Transverse colon (tissue), 4 donors: ENCODE data around the gene KPTN. TPM values are rescaled to one million over a fixed set of nuclear protein-coding genes. Genes with fewer than 3 reads are reported as not detected.

Experiments used
- DNase-seq: peaks from one replicate; pipeline ENCODE4 v3.0.0-alpha.2; 2019
- H3K27ac ChIP-seq, 4 donors: fragments of 200-600 bp; sonication (generic); 2 replicates each; pipeline ENCODE4 v1.5.1; 2016 to 2018; ENCODE audit warnings: inconsistent platforms in 4 of 4
- H3K27me3 ChIP-seq: fragments of 200-600 bp; sonication (generic); 2 replicates; pipeline ENCODE4 v1.5.1; 2017; ENCODE audit warnings: inconsistent platforms
- H3K36me3 ChIP-seq, 4 donors: fragments of 200-600 bp; sonication (generic); 2 replicates each; pipeline ENCODE4 v1.5.1; 2017 to 2019; ENCODE audit warnings: inconsistent platforms in 4 of 4
- H3K4me1 ChIP-seq, 4 donors: fragments of 200-600 bp; sonication (generic); 2 replicates each; pipeline ENCODE4 v1.5.1; 2017 to 2020; ENCODE audit warnings: inconsistent platforms in 4 of 4
- H3K4me3 ChIP-seq, 4 donors: fragments of 200-600 bp; sonication (generic); 1 replicate in 1 of 4; 2 replicates in 3 of 4; pipeline versions ENCODE4 v1.5.1 to v1.6.1; 2017 to 2019; ENCODE audit warnings: inconsistent platforms in 4 of 4
- H3K9me3 ChIP-seq, 2 donors: fragments of 200-600 bp; sonication (generic); 2 replicates each; pipeline ENCODE4 v1.5.1; 2017 to 2019; ENCODE audit warnings: inconsistent platforms in 2 of 2
- CTCF ChIP-seq, 5 experiments: fragments of 200-600 bp in 3 of 5; fragments of 450-650 bp in 2 of 5; sonication (generic) in 3 of 5; IDR thresholded peaks; 1 replicate in 2 of 5; 2 replicates in 3 of 5; pipeline ENCODE4 v1.5.1; 2016 to 2017; ENCODE audit warnings: antibody characterized with exemption in 5 of 5, inconsistent platforms in 3 of 5, mild to moderate bottlenecking in 2 of 5, moderate library complexity in 1 of 5
- EP300 ChIP-seq: sonication (generic); formaldehyde crosslinking; IDR thresholded peaks from one replicate; pipeline ENCODE4 v1.6.1; 2017; ENCODE audit warnings: antibody characterized with exemption, low read depth
- POLR2A ChIP-seq: fragments of 450-650 bp; IDR thresholded peaks from one replicate; pipeline ENCODE4 v1.6.1; 2016; ENCODE audit warnings: antibody characterized with exemption, mild to moderate bottlenecking, moderate library complexity
- POLR2AphosphoS5 ChIP-seq, 3 donors: sonication (generic); formaldehyde crosslinking; IDR thresholded peaks; one replicate each; pipeline ENCODE4 v1.6.1; 2016; ENCODE audit warnings: antibody characterized with exemption in 3 of 3
- WGBS, 2 donors: methylation state at CpG; one replicate each; pipeline ENCODE4 v1.1.5; 2018; ENCODE audit warnings: low coverage in 1 of 2; 5-methylcytosine and 5-hydroxymethylcytosine counted together
- in situ Hi-C, 4 donors: fragments of 200-750 bp; cut with MboI; loops; one replicate each; pipeline versions ENCODE4 v1.15.0 to v1.15.1; 2017; ENCODE audit warnings: low sequenced_read_pairs in 3 of 4, low pct_ligation_motif_present in 1 of 4, low pct_unique_long_range_greater_than_20kb in 1 of 4
- intact Hi-C: fragments of 100-400 bp; cut with DNase I; formaldehyde crosslinking; loops from one replicate; pipeline ENCODE4 v1.15.1; 2023; ENCODE audit warnings: low total_unique reads
- total RNA-seq, 4 donors: library from RNA; depleted of rRNA; stranded (reverse); fragments of >200 nt; gene quantifications; one replicate each; pipeline ENCODE4 v1.1.0, GENCODE V29; 2016

KPTN gene
- total RNA-seq, 4 donors from 2014 or later, result 2.2 to 5.7 (median 3.3) TPM; not detected in 1

GRCh38 chr19:47476438-47476972, 7.5 kb downstream of the KPTN start:
- WGBS, 2 donors, result 89 to 100% methylated on average over 1 to 17 of the region's 17 CpGs
- H3K4me1 ChIP-seq, result peaks cover 0 to 10% (median 5%) of the 10 kb centered on the region in 4 donors
- in situ Hi-C loops, result no loop called here
- TF ChIP-seq POLR2AphosphoS5 (IDR thresholded peaks at IDR 0.05) (no peak), EP300 (no peak), POLR2A (no peak), CTCF (IDR thresholded peaks at IDR 0.05) (no peak)
- no peak for DNase-seq
- H3K27ac ChIP-seq, result no peak overlapping the region
- no peaks in the 10 kb centered on the region for H3K9me3 ChIP-seq
- intact Hi-C loops, result no loop called here
- H3K36me3 ChIP-seq, result no peaks in the 10 kb centered on the region
- H3K27me3 ChIP-seq, result peaks cover 16% of the 10 kb centered on the region
- no peak overlapping the region for H3K4me3 ChIP-seq

GRCh38 chr19:47475465-47475864, 8.6 kb downstream of the KPTN start:
- DNase-seq, result no peak
- H3K4me3 ChIP-seq, result no peak overlapping the region
- H3K4me1 ChIP-seq, result peaks cover 0 to 16% (median 5%) of the 10 kb centered on the region in 4 donors
- intact Hi-C loops (no loop called here), in situ Hi-C loops (no loop called here)
- H3K36me3 ChIP-seq, result no peaks in the 10 kb centered on the region
- TF ChIP-seq EP300 (no peak), CTCF (IDR thresholded peaks at IDR 0.05) (no peak), POLR2A (no peak), POLR2AphosphoS5 (IDR thresholded peaks at IDR 0.05) (no peak)
- no peaks in the 10 kb centered on the region for H3K9me3 ChIP-seq
- peaks cover 27% of the 10 kb centered on the region for H3K27me3 ChIP-seq
- WGBS, 2 donors, result 78 to 83% methylated on average over 3 to 9 of the region's 9 CpGs
- no peak overlapping the region for H3K27ac ChIP-seq

- no peak for DNase-seq
- H3K9me3 ChIP-seq, result no peaks in the 10 kb centered on the region
- TF ChIP-seq POLR2AphosphoS5 (IDR thresholded peaks at IDR 0.05), result no peak
- no peak for TF ChIP-seq CTCF (IDR thresholded peaks at IDR 0.05)
- TF ChIP-seq POLR2A, result no peak
- no peak for TF ChIP-seq EP300
- 89 to 100% methylated on average over 1 to 10 of the region's 10 CpGs for WGBS, 2 donors
- peaks cover 0 to 17% (median 7%) of the 10 kb centered on the region in 4 donors for H3K4me1 ChIP-seq
- H3K27me3 ChIP-seq, result peaks cover 45% of the 10 kb centered on the region
- H3K4me3 ChIP-seq, result no peak overlapping the region
- intact Hi-C loops (no loop called here), in situ Hi-C loops (no loop called here)
- H3K27ac ChIP-seq, result no peak overlapping the region
- H3K36me3 ChIP-seq, result no peaks in the 10 kb centered on the region
Observed at GRCh38 chr19:47473336-47473735, 10.7 kb downstream of the KPTN start.

- 9% methylated on average over 23 of the region's 29 CpGs; no CpG with 5 or more reads in 1 of the 2 donors for WGBS, 2 donors
- Histone ChIP-seq H3K27me3 (peaks cover 55% of the 10 kb centered on the region), H3K27ac (peak within 1 kb of the TSS; percentile 20 to 72 (median 55)), H3K36me3 (no peaks in the 10 kb centered on the region), H3K4me3 (peak within 1 kb of the TSS; percentile 20 to 47 (median 22)), H3K4me1 (peaks cover 0 to 17% (median 7%) of the 10 kb centered on the region in 4 donors), H3K9me3 (no peaks in the 10 kb centered on the region)
- peak; percentile 60 for DNase-seq
- TF ChIP-seq EP300 (no peak), CTCF (IDR thresholded peaks at IDR 0.05) (no peak), POLR2AphosphoS5 (IDR thresholded peaks at IDR 0.05) (no peak), POLR2A (no peak)
- intact Hi-C loops, result no loop called here
- in situ Hi-C loops, result no loop called here
Observed at GRCh38 chr19:47471733-47472457, 12.1 kb downstream of the KPTN start, which contains the start of gene SLC8A2. Gene SLC8A2 (minus strand): TSS chr19:47471893. CDS start chr19:47466403, 5,490 bp downstream.
